CD14-positive monocyte (primary cell): ENCODE measurements around the gene CACNB2. TPM values are rescaled to one million over a fixed set of nuclear protein-coding genes. Genes with fewer than 3 reads are reported as not detected.

Source experiments
- DNase-seq, 3 donors: peaks; one replicate each; pipeline ENCODE4 v3.0.0-alpha.2; 2011 to 2022
- H2AFZ ChIP-seq: 2 replicates; pipeline ENCODE4 v1.6.0; 2012; ENCODE audit warnings: mild to moderate bottlenecking, low read depth, low read length, inconsistent platforms; ENCODE audit not compliant: insufficient read depth, poor library complexity, severe bottlenecking
- H3K27ac ChIP-seq, 2 donors: 1 replicate in 1 of 2; 2 replicates in 1 of 2; pipeline ENCODE4 v1.5.1; 2012 to 2013; ENCODE audit warnings: low read length in 2 of 2, control low read depth in 1 of 2, inconsistent platforms in 1 of 2, low read depth in 1 of 2, mild to moderate bottlenecking in 1 of 2
- H3K27me3 ChIP-seq, 2 donors: one replicate each; pipeline versions ENCODE4 v1.6.0 to v1.6.1; 2011 to 2013; ENCODE audit warnings: low read length in 2 of 2; ENCODE audit not compliant: control insufficient read depth in 2 of 2, insufficient read depth in 2 of 2
- H3K36me3 ChIP-seq, 2 donors: replicated peaks in 1 of 2; 1 replicate in 1 of 2; 2 replicates in 1 of 2; pipeline versions ENCODE4 v1.5.1 to v1.6.1; 2012 to 2013; ENCODE audit warnings: low read length in 2 of 2, control low read depth in 1 of 2, inconsistent platforms in 1 of 2, mild to moderate bottlenecking in 1 of 2; ENCODE audit not compliant: insufficient read depth in 2 of 2, control insufficient read depth in 1 of 2
- H3K4me1 ChIP-seq, 2 donors: 1 replicate in 1 of 2; 2 replicates in 1 of 2; pipeline versions ENCODE4 v1.5.1 to v1.6.1; 2012 to 2013; ENCODE audit warnings: low read length in 2 of 2, control low read depth in 1 of 2, inconsistent platforms in 1 of 2, mild to moderate bottlenecking in 1 of 2, moderate library complexity in 1 of 2; ENCODE audit not compliant: insufficient read depth in 2 of 2, control insufficient read depth in 1 of 2
- H3K4me2 ChIP-seq: replicated peaks from 2 replicates; pipeline ENCODE3; 2012; ENCODE audit warnings: low read length, moderate library complexity, mild to moderate bottlenecking; ENCODE audit not compliant: poor library complexity, severe bottlenecking; ENCODE audit errors: extremely low read depth
- H3K4me3 ChIP-seq, 3 experiments: fragments of 200-600 bp in 1 of 3; sonication (generic) in 1 of 3; replicated peaks in 1 of 3; 1 replicate in 2 of 3; 2 replicates in 1 of 3; pipeline ENCODE4 v1.5.1; 2011 to 2013; ENCODE audit warnings: low read length in 3 of 3, mild to moderate bottlenecking in 3 of 3, control low read depth in 2 of 3, low read depth in 2 of 3, inconsistent platforms in 1 of 3, moderate library complexity in 1 of 3
- H3K79me2 ChIP-seq: 2 replicates; pipeline ENCODE4 v1.6.0; 2012; ENCODE audit warnings: mild to moderate bottlenecking, control low read depth, inconsistent platforms, low read length, moderate library complexity; ENCODE audit not compliant: insufficient read depth
- H3K9ac ChIP-seq: 2 replicates; pipeline ENCODE4 v1.6.0; 2017; ENCODE audit warnings: low read length, mild to moderate bottlenecking; ENCODE audit not compliant: insufficient read depth, poor library complexity, severe bottlenecking
- H3K9me3 ChIP-seq, 2 donors: replicated peaks in 1 of 2; 1 replicate in 1 of 2; 2 replicates in 1 of 2; pipeline versions ENCODE4 v1.5.1 to v1.6.1; 2012 to 2013; ENCODE audit warnings: low read length in 2 of 2, control low read depth in 1 of 2; ENCODE audit not compliant: control insufficient read depth in 1 of 2, insufficient read depth in 1 of 2
- H4K20me1 ChIP-seq: 2 replicates; pipeline ENCODE4 v1.6.0; 2012; ENCODE audit warnings: mild to moderate bottlenecking, low read length, control low read depth, moderate library complexity; ENCODE audit not compliant: insufficient read depth
- H3K27ac Mint-ChIP-seq, 7 donors: one replicate each; pipeline ENCODE4 v1.8.0; 2020; ENCODE audit warnings: mild to moderate bottlenecking in 7 of 7, mixed read lengths in 7 of 7, moderate library complexity in 6 of 7, inconsistent platforms in 2 of 7
- H3K27me3 Mint-ChIP-seq, 3 donors: one replicate each; pipeline ENCODE4 v1.8.0; 2021 to 2022; ENCODE audit warnings: low read depth in 3 of 3, mild to moderate bottlenecking in 3 of 3, mixed read lengths in 3 of 3, moderate library complexity in 3 of 3, inconsistent platforms in 1 of 3
- H3K36me3 Mint-ChIP-seq, 2 donors: one replicate each; pipeline ENCODE4 v1.8.0; 2020; ENCODE audit warnings: mixed read lengths in 2 of 2, inconsistent platforms in 1 of 2, mild to moderate bottlenecking in 1 of 2
- H3K4me1 Mint-ChIP-seq: one replicate; pipeline ENCODE4 v1.8.0; 2020; ENCODE audit warnings: mild to moderate bottlenecking, mixed read lengths
- H3K4me3 Mint-ChIP-seq, 2 donors: one replicate each; pipeline ENCODE4 v1.8.0; 2020; ENCODE audit warnings: mild to moderate bottlenecking in 2 of 2, mixed read lengths in 2 of 2, moderate library complexity in 1 of 2
- H3K9me3 Mint-ChIP-seq, 7 donors: one replicate each; pipeline ENCODE4 v1.8.0; 2020 to 2022; ENCODE audit warnings: mixed read lengths in 7 of 7, mild to moderate bottlenecking in 6 of 7, moderate library complexity in 6 of 7, inconsistent platforms in 2 of 7
- CTCF ChIP-seq: fragments of 200-600 bp; IDR thresholded peaks from one replicate; pipeline ENCODE4 v1.8.0; 2022; ENCODE audit warnings: antibody characterized with exemption, mild to moderate bottlenecking
- WGBS: methylation state at CpG from one replicate; pipeline ENCODE4 v1.1.5; 2013; ENCODE audit warnings: missing lambda C conversion rate; ENCODE audit not compliant: insufficient coverage; 5-methylcytosine and 5-hydroxymethylcytosine counted together
- intact Hi-C, 2 donors: fragments of 100-400 bp; cut with micrococcal nuclease; formaldehyde crosslinking; loops; one replicate each; pipeline versions ENCODE4 v1.15.0 to v1.15.1; 2023
- polyA plus RNA-seq, 3 donors: library from polyadenylated mRNA; depleted of rRNA in 1 of 3; unstranded in 2 of 3; stranded (reverse) in 1 of 3; fragments of 300-500 nt in 2 of 3; fragments of >200 nt in 1 of 3; fragmentation: Illumina TruSeq in 2 of 3; gene quantifications; 1 replicate in 2 of 3; 2 replicates in 1 of 3; pipeline ENCODE4 v1.2.3, GENCODE V29; 2012 to 2021

Gene CACNB2
- polyA plus RNA-seq, 3 donors, result 0.05 TPM; not detected in 2

GRCh38 chr10:18231480-18231879, 91.3 kb downstream of the CACNB2 start:
- intact Hi-C loops, result no loop called here
- H3K9ac ChIP-seq, result no peak overlapping the region
- Mint-ChIP-seq H3K36me3 (no peaks in the 10 kb centered on the region), H3K9me3 (peaks cover 0 to 1% (median 0%) of the 10 kb centered on the region in 7 donors), H3K4me3 (no peak overlapping the region), H3K4me1 (no peaks in the 10 kb centered on the region), H3K27me3 (peaks cover 0 to 10% (median 1%) of the 10 kb centered on the region in 3 donors), H3K27ac (no peak overlapping the region)
- WGBS, result no CpG with 5 or more reads among the region's 2 CpGs
- H3K4me2 ChIP-seq, result no peak overlapping the region
- H3K9me3 ChIP-seq, result no peaks in the 10 kb centered on the region
- H3K27ac ChIP-seq, result no peak overlapping the region
- H3K4me1 ChIP-seq, result no peaks in the 10 kb centered on the region
- H3K4me3 ChIP-seq, result no peak overlapping the region
- H4K20me1 ChIP-seq, result no peaks in the 10 kb centered on the region
- no peaks in the 10 kb centered on the region for H3K27me3 ChIP-seq
- no peak for TF ChIP-seq CTCF
- DNase-seq, result no peak
- no peaks in the 10 kb centered on the region for H3K79me2 ChIP-seq
- H2AFZ ChIP-seq, result no peak overlapping the region
- H3K36me3 ChIP-seq, result no peaks in the 10 kb centered on the region

- no peaks in the 10 kb centered on the region for H3K9me3 ChIP-seq
- H3K9ac ChIP-seq, result no peak overlapping the region
- H3K4me3 ChIP-seq, result no peak overlapping the region
- no peaks in the 10 kb centered on the region for H3K9me3 Mint-ChIP-seq
- H3K27me3 ChIP-seq, result no peaks in the 10 kb centered on the region
- no peak overlapping the region for H3K4me3 Mint-ChIP-seq
- WGBS, result 86% methylated on average over 6 of the region's 8 CpGs
- no peak overlapping the region for H3K27ac Mint-ChIP-seq
- H3K4me1 Mint-ChIP-seq, result no peaks in the 10 kb centered on the region
- no peaks in the 10 kb centered on the region for H3K36me3 ChIP-seq
- no peak overlapping the region for H3K27ac ChIP-seq
- intact Hi-C loops, result no loop called here
- H3K4me1 ChIP-seq, result no peaks in the 10 kb centered on the region
- no peaks in the 10 kb centered on the region for H3K79me2 ChIP-seq
- no peak overlapping the region for H2AFZ ChIP-seq
- H4K20me1 ChIP-seq, result no peaks in the 10 kb centered on the region
- TF ChIP-seq CTCF, result no peak
- DNase-seq, result no peak
- no peaks in the 10 kb centered on the region for H3K36me3 Mint-ChIP-seq
- H3K4me2 ChIP-seq, result no peak overlapping the region
- H3K27me3 Mint-ChIP-seq, result peaks cover 1 to 6% (median 4%) of the 10 kb centered on the region in 3 donors
Observed at GRCh38 chr10:18233775-18234174, 93.6 kb downstream of the CACNB2 start.
